SKM-1 (cell line): ENCODE data around the gene TRIOBP.

Source experiments
- DNase-seq: peaks from one replicate; lab custom pipeline; 2025; ENCODE audit not compliant: unreplicated experiment; lab: John Stamatoyannopoulos, UW

TRIOBP gene

DNA sequence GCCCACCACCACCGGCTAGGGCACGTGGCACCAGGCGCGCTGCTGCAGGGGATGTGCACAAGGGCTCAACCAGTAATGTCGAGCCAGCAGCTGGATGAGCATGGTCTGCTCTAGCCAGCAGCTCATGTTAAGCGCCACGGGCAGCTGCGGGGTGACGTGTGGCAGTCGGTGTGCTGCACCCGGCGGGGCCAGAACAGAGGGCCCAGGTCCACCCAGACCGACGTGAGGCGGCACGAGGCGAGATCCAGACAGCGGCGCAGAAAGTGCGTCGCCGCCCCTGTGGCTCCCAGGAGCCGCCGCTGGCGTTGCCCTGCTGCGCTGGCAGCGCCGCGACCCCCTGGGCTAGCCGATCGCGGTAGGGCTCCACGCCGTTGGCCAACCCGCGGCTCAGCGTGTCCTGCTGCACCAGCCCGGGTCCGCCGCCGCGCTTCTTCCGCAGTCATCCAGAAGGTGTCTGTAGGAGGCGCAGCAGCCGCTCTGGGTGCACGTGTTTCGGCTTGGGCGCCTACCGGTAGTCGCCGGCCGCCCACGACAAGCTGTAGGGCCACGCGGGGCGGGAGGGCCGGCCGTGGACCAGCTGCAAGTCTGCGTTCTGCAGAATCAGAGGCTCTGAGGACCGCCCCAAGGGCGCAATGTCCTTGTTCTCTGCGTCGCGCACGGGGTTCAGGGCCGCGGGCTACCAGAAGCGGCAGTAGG lies 121.7 kb downstream of the TRIOBP start:
- no peak for DNase-seq

DNA sequence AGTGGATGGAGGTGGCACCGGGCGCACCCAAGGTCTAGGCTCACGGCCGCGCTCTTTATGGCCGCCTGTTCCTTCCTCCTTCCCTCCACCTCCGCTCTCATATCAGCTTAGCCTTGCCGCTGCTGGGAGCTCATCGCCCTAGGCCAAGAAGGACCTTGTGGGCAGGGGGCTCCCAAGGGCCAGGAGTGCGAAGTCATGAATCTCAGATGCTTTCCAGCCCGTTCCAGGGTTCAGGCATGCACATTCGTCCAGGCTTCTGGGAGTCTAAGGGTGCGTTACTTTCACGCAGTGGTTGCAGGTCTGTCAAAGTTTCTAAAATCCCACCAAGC lies 122.2 kb downstream of the TRIOBP start:
- DNase-seq, result no peak

DNA sequence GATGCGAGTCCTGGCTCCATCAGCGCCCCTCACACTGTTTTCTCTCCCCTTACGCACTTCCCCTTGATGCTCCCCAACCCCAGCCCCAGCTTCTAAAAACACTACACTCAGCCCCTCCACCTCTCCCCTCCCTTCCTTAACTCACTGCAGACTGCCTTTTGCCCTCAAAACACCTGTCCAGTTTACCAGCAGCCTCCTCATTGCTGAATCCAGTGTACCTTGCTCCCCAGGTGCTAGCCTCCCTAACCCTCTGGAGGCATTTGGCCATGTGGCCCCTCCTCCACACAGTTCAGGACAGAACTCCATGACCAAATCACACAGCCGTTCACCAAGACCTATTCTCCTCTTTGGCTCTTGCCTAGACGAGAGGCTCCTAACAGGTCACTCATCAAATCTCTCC lies 123.5 kb downstream of the TRIOBP start:
- DNase-seq, result no peak

DNA sequence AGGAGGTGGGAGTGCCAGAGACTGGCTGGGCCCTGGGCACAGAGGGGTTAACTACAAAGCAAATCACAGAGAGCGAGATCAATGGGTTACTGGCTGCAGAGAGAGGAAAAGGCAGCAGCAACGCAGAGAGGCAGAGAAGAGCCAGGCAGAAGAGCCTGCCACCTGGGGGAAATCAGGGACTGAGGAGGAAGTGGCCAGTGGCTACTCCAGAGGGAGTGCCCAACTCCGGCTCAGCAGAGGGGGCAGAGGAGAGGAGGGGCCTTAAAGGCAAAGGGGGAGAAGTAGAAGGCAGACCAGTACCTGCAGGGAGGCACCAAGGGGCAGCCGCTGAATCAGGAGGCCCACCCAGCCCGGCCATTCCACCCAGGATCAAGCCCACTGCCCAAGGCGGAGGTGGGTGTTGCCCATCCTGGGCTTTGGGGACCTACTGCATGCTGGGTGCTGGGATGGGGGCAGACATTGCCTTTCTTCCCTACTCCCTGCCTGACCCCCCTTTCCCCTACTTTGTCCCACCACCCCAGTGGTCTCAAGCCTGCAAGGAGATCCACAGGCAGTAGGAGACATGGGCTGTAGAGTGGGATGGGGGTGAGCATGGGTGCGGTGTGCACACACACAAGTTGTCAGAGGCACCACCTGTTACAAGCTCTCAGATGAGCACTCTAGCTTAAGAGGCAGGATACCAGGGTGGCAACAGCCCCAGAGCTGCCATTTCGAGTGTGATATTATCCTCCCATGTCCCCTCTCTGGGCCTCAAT lies 125.4 kb downstream of the TRIOBP start:
- DNase-seq, result no peak

DNA sequence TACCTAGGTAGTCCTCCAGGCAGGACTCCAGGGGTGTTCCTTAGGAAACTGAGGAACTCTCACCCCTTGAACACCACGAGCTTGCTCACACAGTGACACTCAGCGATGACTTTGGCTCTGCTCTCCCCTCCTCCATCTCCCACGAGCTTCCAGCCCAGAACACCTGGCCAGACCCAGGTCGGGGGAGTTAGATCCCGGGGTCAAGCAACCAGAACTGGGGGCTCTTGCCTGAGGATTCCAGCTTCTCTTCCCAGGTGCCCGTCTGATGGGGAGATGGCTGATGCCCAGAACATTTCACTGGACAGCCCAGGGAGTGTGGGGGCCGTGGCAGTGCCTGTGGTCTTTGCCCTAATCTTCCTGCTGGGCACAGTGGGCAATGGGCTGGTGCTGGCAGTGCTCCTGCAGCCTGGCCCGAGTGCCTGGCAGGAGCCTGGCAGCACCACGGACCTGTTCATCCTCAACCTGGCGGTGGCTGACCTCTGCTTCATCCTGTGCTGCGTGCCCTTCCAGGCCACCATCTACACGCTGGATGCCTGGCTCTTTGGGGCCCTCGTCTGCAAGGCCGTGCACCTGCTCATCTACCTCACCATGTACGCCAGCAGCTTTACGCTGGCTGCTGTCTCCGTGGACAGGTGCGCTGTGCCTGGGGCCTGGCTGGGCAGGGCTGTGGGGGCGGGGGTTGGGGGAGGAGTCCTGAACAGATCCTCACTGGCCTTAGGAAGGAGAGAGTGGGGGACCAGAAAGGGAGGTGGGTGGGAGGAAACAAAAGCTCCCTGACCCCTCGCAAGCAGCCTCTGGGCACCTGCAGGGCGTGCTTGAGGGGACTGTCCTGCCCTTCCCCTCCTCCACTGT lies 126.5 kb downstream of the TRIOBP start, which contains the start of gene GALR3:
Gene GALR3, plus strand, starts transcription at position 249 of the 852 bp plus-strand sequence. Its CDS starts 25 bp downstream, at position 274.
- no peak for DNase-seq

DNA sequence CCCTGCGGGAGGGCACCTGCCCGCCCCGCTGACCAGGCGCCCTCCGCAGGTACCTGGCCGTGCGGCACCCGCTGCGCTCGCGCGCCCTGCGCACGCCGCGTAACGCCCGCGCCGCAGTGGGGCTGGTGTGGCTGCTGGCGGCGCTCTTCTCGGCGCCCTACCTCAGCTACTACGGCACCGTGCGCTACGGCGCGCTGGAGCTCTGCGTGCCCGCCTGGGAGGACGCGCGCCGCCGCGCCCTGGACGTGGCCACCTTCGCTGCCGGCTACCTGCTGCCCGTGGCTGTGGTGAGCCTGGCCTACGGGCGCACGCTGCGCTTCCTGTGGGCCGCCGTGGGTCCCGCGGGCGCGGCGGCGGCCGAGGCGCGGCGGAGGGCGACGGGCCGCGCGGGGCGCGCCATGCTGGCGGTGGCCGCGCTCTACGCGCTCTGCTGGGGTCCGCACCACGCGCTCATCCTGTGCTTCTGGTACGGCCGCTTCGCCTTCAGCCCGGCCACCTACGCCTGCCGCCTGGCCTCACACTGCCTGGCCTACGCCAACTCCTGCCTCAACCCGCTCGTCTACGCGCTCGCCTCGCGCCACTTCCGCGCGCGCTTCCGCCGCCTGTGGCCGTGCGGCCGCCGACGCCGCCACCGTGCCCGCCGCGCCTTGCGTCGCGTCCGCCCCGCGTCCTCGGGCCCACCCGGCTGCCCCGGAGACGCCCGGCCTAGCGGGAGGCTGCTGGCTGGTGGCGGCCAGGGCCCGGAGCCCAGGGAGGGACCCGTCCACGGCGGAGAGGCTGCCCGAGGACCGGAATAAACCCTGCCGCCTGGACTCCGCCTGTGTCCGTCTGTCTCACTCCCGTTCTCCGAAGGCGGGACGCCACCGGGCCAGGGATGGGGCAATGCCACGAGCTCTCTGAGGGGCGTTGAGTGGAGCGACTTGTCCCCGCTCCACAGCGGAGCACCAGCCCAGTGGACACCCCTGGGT lies 128.1 kb downstream of the TRIOBP start:
- DNase-seq, result no peak
